Measurements from ENCODE around the gene ZNG1F.
"Not testable (repeated sequence)": the region's sequence is repeated elsewhere in the genome, so short reads cannot be mapped to it uniquely, and the experiment has no call there.

Gene ZNG1F

GRCh38 chr9:41095060-41095459, 94.1 kb downstream of the ZNG1F start:
- H3K4me3 ChIP-seq (ENCODE audit: control insufficient read depth, low read depth, low read length), result not testable (repeated sequence)

GRCh38 chr9:41094010-41094773, 94.9 kb downstream of the ZNG1F start:
- not testable (repeated sequence) for H3K4me3 ChIP-seq (ENCODE audit: control insufficient read depth, low read depth, low read length); DNase-seq (ENCODE audit: low read depth)

More at GRCh38 chr9:41095060-41095459, 94.1 kb downstream of the ZNG1F start:
- DNase-seq (ENCODE audit: low read depth), result not testable (repeated sequence)

GRCh38 chr9:41090922-41091321, 98.2 kb downstream of the ZNG1F start:
- H3K4me3 ChIP-seq (ENCODE audit: control insufficient read depth, low read depth, low read length); DNase-seq (ENCODE audit: low read depth): not testable (repeated sequence)

- H3K4me3 ChIP-seq (ENCODE audit: control insufficient read depth, low read depth, low read length); DNase-seq (ENCODE audit: low read depth): not testable (repeated sequence)
These were observed 98.7 kb downstream of the ZNG1F start for GRCh38 chr9:41090386-41090785.

- not testable (repeated sequence) for DNase-seq (ENCODE audit: low read depth); H3K4me3 ChIP-seq (ENCODE audit: control insufficient read depth, low read depth, low read length)
- TF ChIP-seq CTCF (IDR thresholded peaks at IDR 0.05; ENCODE audit: control insufficient read depth, insufficient read depth, low read depth, low read length, missing control alignments), result peak; percentile 32
These were observed 100.6 kb downstream of the ZNG1F start for GRCh38 chr9:41088450-41089059.

GRCh38 chr9:41087929-41088328, 101.2 kb downstream of the ZNG1F start:
- H3K4me3 ChIP-seq (ENCODE audit: control insufficient read depth, low read depth, low read length); DNase-seq (ENCODE audit: low read depth): not testable (repeated sequence)

- H3K4me3 ChIP-seq (ENCODE audit: control insufficient read depth, low read depth, low read length); DNase-seq (ENCODE audit: low read depth): not testable (repeated sequence)
These were observed 101.8 kb downstream of the ZNG1F start for GRCh38 chr9:41087157-41087780.

- H3K4me3 ChIP-seq (ENCODE audit: control insufficient read depth, low read depth, low read length); DNase-seq (ENCODE audit: low read depth): not testable (repeated sequence)
These were observed 102.4 kb downstream of the ZNG1F start for GRCh38 chr9:41086685-41087084.

GRCh38 chr9:41086215-41086614, 102.9 kb downstream of the ZNG1F start:
- not testable (repeated sequence) for H3K4me3 ChIP-seq (ENCODE audit: control insufficient read depth, low read depth, low read length); DNase-seq (ENCODE audit: low read depth)

- H3K4me3 ChIP-seq (ENCODE audit: control insufficient read depth, low read depth, low read length); DNase-seq (ENCODE audit: low read depth): not testable (repeated sequence)
These were observed 106.8 kb downstream of the ZNG1F start for GRCh38 chr9:41082358-41082757.

Data from AG09309 (cell line).